Stimulated activated CD4-positive, alpha-beta T cell treated with anti-CD3 and anti-CD28 coated beads, TNF-alpha, amount 100 ng/mL, for 1 hour (primary cell): ENCODE measurements around the gene ST3GAL5.

Source experiments
- DNase-seq, 3 donors: peaks; one replicate each; pipeline ENCODE4 v3.0.0-alpha.2; 2020; ENCODE audit warnings: low read depth in 3 of 3, low spot score in 1 of 3

The ST3GAL5 gene

DNA sequence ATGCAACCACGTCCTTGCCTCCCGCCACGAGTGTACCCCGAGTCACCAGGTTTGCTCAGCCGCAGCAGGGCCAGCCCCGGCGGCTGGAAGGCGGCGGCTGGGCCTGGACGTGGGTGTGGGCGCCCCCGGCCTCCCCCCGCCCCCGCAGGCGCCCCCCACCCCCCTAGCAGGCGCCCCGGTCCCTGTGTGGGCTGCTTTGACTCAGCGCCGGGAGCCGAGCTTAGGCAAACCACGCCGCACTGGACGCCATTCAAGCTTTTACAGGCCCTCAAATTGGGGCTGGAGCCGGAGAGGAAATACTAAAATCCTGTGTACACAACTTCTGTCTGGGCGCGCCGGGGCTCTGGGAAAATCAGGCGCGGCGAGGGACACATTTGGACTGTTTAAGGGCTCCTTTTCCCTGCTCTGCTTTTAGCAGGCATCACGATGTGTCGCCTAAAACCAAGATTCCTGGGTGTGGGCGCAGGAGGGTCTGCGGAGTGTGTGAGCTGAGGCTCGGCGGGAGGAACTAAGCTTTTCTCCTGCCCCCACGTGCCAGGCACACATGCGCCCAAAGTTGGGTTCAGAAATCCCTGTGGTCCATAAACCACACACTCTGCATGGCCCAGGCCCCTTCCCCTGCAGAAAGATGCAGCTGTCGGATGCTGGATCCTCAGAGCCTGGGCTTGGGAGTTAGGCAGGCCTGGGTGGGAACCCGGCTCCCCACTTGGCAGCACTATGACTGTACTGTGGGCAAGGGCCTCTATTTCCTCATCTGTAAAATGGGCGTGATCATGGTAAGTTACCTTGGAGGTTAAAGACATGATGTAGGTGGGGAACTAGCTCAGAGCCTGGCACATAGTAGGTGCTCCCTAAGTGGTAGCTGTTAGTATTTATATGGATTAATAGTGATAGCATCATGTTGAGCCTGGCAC is 77.4 kb downstream of the ST3GAL5 start:
- no peak for DNase-seq

DNA sequence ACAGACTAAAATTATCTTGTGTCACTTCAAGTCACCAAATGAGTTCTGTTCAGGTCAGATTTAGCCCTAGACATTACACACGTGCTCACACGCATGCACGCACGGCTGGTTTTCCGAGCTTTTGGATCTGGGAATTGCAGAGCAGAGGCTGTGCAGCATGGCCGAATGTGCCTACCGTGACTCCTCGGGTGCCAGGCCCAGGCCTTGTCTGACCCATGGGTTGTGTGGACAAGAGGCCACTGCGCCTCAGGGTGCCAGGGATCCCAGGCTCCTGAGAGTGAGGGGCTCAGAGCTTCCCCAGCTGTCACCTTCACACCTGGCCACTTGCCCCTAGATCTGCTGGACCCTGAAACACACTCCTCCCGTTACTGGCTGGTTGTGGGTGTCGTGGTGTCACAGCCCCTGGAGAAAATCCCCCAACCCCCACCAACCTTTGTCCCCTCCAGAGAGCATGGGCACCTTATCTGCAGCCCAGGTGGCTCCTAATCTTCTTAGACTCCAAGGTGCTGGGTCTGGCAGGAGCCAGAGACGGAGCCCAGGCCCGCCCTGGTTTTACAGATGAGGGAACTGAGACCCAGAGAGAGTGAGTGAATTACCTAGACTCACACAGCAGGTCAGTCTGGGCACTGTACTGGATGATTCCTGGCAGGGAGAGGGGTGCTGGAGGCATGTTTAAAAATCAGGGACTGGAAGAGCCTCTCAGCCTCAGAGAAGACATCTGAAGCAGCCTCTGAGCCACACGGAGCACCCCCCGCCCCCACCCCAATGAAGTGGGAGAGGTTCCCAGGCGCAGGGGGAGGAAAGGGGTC is 78.2 kb downstream of the ST3GAL5 start:
- no peak for DNase-seq

DNA sequence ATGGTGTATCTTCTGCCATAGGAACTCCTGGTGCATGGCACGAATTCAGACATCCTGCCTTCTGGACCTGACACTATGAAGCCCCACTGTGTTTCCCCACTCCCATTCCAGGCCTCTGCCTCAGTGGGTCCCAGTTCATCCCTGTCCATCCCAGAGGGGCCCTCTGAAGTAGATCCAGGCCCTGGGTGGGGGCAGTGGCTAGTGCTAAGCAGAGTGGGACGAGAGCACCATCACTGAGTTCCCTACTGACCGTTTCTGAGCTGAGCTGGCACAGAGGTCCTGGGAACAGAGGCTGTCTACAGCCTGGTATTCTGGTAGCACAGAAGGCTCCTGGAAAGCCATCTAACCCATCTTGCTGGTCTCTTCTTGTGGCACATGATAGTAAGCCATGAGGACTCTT is 81.0 kb downstream of the ST3GAL5 start:
- no peak for DNase-seq

DNA sequence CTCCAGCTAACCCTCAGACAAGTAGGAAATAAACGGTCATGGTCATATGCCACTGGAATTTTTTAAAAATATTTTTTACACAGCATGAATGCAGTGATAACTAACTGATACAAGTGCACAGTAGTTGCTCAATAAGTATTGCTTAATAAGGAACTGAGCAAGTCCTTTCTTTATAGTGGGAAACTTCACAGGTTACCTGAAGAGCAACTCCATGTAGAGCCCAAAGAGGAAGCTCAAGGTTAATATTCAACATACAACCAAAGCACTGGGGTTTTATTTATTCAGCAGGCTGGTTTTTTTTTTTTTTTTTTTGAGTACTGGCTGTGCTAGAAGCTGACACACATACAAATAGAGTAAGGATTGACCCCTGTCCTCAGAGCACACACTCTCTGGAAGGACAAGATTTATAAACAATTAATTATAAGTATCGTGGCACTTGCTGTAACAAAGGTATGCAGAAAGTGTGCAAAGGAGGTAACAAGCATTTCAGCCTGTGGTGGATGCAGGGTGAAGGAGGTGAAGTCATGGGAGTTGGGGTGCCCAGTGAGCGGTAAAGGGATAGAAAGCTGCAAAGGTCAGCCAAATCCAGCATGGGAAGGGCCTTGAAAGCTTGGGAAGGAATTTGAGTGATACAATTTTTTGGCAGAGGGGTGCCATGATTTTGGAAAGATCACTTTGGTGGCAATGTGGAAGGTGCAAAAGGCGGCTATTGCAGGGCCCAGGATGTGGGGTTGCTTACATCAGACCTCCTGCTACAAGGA is 82.3 kb downstream of the ST3GAL5 start:
- DNase-seq: no peak

DNA sequence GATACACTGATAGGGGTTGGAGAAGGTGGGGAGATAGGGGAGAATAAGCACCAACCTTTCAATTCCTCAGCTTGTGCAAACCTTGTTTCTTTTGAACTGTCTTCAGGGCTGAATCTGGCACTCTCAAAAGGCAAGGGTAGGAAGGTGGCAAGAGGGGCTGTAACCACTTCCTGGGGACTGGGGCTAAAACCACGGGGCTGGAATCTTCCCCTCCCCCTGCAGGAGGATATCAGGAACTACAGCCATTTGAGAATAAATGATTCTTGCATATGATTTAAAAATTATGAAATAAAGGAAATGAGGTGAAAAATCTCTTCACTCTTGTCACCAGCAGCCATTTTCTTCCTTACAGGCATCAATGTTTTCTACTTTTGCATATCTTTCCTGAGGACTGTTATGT is 84.2 kb downstream of the ST3GAL5 start:
- no peak for DNase-seq

DNA sequence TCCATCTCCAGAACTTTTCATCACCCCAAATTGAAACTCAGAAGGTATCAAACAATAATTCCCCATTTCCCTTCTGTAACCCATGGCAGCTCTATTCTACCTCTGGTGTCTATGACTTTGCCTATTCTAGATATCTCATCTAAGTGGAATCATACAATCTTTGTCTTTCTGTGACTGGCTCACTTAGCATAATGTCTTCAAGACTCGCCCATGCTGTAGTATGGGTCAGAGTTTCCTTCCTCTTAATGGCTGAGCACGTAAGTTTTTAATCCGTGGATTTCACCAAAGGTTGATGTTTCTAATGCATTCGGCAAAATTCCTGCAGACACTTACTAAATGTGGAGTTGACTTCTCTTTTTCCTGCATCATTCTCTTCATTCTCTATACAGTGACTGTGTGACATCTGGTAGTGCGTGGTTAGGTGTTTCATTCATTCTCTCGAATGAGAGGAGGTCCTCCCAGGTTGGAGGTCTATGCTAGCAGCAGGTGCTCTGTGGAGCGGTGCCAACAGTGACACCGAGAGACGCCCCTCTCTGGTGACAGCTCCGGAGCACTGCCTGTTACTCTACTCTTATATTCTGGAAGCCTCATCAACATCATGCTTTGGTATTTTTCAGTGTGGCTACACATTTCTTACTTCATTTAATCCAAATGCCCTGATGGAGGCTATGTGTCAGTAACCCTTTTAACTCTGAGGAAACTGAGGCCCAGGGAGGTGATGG is 84.9 kb downstream of the ST3GAL5 start:
- no peak for DNase-seq

DNA sequence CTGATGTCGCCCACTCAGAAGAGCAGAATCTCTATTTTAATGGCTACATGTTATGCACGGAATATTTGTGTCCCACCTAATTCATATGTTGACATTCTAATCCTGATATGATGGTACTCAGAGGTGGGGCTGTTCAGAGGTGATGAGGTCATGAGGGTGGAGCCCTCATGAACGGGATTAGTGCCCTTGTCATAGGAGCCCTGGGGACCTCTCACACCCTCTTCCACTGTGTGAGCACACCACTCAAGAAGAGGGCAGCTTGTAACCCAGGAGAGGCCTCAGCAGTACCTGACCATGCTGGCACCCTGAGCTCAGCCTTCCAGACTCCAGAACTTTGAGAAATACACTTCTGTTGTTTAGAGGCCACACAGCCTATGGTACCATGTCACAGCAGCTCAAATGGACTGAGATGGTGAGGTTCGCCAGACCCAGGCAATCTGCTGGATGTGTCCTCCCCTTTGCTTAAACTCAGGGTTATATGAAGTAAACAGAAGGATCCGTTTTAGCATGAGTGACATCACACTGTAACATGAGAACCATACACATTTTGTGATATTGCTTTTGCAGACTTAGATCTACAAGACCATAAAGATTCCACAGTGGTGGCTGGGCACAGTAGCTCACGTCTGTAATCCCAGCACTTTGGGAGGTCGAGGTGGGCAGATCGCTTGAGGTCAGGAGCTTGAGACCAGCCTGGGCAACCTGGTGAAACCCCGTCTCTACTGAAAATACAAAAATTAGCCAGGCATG is 86.3 kb downstream of the ST3GAL5 start:
- no peak for DNase-seq

DNA sequence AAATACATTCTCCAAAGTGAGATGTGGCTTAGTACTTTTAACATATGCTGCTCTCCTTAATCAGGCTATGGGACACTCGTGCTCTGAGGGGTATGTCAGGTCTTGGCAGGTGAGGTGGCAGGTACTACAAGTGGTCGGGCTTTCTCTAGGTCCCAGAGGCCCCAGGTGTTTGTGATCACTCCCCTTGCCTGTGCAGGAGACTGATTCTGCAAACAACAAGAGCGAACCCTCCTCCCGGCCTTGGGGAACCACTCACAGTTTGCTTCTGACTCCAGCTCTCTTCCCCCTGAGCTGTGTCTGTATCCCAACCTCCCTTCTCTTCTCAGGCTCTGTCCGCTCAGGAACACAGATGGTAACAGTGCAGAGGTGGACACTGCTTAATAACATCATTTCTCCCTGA is 86.9 kb downstream of the ST3GAL5 start:
- no peak for DNase-seq

DNA sequence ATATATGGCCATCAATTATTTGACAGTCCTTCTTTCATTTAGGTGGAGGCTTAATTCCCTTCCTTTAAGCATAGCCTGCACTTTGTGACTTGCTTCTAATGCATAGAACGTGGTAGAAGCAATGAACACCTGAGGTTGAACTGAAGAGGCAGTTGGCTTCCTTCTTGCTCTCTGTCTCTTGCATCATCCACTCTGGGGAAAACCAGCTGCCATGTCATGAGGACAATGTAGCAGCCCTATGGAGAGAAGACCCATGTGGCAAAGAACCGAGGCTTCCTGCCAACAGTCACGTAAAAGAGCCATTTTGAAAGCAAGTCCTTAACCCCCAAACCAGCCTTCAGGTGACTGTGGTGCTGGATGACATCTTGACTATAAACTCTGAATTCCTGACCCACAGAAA is 88.2 kb downstream of the ST3GAL5 start:
- no peak for DNase-seq

DNA sequence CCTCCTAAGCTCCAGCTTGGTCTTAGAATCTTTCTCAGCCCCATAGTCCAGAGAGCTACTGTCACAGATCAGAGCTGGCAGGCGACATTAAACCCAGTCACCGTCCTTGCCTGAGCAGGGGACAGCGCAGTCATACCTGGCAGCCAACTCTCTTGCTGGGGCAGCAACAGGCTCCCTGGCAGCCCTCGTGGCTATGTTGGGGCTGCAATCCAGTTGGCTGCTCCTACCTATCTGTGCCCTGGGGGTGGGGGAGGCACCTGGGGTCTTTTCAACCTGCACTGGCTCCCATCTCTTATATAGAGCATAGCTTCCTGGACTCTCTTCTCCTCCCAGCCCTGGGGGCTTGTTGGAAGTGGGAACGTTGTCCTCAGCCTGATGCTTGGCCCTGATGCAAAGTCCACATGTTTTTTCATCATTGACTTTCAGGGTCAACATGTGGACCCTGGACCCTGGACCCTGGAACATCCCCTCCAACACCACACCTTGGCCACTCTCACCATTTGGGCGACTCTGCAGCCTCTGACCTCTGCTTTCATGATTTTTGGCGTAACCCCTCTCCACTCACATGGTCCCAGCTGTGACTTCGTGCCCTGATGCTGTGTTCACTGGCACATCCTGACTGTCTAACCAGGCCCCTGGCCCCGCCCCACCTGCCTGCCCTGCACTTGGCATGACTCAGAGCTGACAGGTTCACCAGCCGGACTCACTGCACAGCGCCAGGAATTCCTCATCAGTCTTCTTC is 89.4 kb downstream of the ST3GAL5 start:
- DNase-seq: no peak

DNA sequence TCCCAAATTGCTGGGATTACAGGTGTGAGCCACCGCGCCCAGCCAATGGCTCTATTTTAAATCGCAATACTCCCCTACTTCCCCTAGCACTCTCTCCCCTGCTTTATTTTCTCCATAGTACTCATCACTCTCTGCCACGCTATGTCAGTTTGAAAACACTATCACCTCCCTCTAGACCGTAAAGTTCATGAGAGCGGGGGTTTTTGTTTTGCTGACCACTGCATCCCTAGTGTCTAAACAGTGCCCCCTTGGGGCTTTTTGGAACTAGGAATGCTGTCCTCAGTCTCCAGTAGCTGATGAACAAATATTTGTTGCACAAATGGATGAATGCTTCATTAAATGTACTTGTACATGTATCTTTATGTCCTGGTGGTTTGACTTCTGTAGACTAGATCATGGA is 90.9 kb downstream of the ST3GAL5 start:
- DNase-seq: no peak

DNA sequence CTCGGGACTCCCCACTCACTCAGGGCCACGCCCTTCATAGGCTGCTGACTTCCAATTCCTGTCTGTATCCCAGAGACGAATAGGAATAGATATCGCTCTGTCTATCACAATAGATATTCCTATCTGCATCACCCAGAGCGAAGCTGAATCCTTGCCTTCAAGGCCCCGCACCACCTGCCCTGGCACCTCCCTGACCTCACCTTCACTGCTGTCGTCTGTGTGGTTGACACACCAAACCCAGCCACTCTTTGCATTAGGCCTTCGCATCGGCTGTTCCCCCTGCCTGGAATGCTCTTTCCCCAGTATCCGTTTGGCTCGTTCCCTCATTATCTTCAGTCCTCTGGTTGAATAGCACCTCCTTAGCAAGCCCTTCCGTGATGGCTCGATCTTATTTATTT is 91.5 kb downstream of the ST3GAL5 start:
- no peak for DNase-seq

DNA sequence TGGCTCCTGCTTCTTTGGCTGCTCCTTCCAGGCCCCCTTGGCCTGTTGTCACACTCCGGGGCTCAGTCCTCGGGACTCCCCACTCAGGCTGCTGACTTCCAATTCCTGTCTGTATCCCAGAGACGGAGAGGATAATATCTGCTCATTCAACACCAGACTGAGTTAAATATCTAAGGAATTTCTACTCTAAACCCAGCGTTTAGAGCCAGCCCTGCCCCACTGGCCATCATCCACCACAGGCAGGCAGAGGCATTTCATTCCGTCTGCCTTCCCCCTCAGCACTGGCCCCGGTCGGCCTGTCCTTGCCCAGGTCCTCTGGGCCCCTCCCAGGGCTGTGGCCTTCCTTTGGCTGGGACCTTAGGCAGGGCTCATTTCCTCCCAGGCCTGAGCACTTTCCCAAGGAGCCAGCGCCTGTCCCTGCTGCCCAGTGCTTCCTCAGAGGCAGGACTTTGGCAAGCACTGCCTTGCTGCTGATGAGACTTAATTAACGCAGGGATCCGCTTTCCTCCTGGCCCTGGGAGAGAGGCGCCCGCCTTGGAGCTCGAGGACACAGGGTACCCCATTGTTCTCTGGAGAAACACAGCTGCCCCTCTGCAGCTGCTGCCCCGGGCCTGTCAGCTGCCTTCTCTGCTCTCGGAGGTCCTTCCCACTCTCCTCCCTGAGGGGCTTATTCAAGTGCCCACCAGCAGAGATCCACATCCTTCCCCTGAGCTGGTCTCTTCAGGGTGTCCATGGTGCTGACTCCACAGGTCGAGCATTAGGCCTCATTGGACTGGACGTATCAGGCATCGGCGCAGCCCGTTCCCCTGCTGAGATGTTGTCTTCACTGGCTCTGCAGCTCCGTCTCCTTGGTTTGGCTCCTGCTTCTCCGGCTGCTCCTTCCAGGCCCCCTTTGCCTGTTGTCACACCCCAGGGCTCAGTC is 92.2 kb downstream of the ST3GAL5 start:
- DNase-seq: no peak

DNA sequence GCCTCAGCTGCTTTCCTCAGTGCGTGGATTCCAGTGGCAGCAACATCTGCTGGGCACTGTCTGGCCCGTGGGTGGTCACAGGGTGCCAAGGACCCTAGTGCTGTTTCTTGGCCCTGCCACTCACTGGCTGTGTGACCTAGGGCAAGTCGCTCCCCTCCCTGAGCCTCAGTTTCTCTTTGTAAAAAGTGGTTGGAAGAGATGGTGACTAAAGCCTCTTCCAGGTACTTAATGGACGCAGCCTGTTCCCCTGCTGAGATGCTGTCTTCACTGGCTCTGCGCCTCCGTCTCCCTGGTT is 92.8 kb downstream of the ST3GAL5 start:
- no peak for DNase-seq

DNA sequence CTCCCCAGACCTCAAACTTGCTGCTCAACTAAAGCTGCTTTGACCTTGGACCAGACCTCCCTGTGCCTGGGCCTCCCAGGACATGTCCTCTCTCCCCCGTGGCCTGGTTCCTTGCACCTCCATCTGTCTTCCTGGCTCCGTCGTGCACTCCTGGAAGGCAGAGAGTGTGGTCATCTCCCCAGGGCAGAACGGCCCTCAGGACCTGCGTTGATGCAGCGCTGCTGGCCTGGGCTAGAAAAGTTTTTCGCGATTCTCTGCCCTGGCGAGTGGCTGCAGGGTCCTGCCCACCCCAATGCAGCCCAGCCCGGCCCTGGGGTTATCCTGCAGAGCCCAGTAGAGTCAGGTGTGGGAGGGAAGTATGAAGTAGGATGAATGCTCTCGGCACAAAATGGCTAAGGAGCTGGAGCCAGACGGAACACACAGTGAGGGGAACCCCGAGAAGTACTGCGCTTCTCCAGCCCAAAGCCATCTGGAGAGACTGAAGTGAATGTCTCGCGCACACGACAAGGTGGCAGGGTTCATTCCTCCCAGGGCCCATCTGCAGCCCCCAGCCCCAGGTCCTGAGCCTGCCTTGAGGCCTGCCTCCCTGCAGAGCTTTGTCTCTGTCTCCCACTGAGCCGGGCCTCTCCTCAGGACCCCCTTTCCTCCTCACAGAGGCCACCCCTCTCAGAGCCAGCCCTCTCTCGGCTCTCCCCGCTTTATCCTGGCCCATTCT is 93.3 kb downstream of the ST3GAL5 start:
- DNase-seq: no peak

DNA sequence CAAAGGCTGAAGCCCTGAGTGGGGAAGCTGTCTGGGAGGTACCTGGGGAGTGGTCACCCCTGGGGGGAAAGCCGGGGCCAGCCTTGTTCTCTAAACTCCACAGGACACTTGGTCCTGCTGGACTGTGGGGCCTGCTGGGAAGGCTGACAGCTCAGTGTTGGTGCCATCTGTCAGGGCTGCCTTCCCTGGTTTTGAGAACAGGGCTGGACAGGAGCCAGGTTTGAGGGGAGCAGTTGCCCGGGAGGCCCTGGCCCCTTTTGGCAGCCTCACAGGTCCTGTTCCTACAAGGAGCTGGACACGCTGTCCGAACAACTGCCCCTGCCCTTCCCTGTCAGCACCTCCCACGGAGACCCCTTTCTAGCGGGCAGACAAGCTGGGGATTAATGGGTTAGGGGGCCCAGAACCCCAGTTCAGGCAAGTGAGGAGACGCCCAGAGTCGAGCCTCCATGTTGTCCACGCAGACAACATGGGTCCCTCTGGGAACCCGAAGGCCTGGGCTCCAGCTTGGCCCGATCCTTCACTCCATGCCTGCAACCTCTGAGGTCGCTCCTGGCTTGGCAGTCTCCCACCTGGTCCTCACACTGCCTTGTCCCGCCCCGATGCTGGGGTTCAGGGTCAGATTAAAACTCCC is 94.2 kb downstream of the ST3GAL5 start:
- no peak for DNase-seq

DNA sequence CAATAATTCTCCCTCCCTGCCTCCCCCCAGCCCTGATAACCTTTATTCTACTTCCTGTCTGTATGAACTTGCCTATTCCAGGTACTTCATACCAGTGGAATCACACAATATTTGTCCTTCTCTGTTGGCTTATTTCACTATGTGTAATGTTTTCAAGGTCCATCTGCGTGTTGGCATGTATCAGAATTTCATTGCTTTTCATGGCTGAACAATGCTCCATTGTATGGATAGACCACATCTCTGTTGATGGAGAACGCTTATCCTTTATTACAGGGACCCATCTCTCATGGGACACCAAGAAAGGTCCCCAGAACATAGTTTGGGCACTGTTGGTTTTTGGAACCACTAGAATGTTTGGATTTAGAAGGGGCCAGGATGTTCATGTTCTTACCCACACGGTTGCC is 94.8 kb downstream of the ST3GAL5 start:
- no peak for DNase-seq

DNA sequence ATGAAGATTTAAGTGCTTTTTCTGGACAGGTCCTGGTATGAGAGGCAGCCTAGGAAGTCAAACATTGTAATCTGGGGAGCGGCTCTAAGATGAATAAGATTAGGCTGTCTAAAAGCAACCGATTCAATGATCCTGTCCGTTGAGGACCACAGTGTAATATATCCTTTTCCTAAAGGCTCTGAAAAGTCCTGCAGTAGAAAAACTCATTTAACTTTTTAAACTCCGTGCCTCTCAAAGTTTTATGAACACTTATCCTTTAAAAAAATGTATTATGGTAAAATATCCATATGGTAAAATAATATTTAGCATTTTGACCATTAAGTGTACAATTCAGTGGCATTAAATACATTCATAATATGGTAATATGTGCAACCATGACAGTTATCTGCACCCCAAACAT is 95.2 kb downstream of the ST3GAL5 start:
- DNase-seq: no peak
